22Rv1 (cell line): ENCODE data around the gene PPBP.

ENCODE experiments used
- ZFX ChIP-seq: fragments of 450-650 bp; IDR thresholded peaks from 2 replicates; pipeline ENCODE4 v1.6.1; 2017; ENCODE audit warnings: antibody characterized with exemption, borderline replicate concordance
- TF ChIP-seq, protein P1 (sequence below): fragments of 450-650 bp; IDR thresholded peaks from 2 replicates; pipeline ENCODE4 v1.5.1; 2017; ENCODE audit warnings: mild to moderate bottlenecking

DNA sequence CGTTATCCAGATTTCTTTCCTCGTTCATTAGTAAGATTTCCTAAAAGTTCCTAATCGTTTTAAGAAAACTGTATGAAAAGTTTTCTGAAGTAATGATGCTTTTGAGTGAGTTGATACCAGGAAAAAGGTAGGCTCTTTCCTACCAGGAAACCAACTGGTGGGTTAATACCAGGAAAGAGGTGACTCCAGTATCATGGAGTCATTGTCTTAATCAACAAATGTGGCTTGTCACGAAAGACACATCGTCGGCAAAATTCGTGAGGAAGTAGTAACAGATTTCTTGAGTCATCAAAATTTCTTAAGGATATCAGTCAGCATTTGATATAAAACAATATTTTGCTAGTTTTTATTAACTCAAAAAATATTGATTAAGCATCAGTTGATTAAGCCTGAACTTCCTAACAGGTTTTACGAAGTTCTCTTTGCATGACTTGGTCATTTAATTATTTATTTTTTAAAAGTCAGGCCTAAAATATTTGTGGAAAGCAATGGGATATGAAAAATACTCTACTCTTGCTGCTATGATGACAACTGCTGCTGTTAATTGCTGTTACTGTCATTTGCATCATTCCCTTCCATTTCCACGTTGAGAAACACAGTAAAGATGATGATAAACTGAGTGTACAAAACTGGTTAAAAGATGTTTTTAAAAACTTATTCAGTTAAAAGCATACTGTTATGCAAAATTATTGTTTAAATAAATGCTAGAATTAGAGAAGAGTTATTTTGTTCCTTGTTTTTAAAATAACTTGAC is 3.2 kb upstream of the PPBP start:
- TF ChIP-seq, protein P1, sequence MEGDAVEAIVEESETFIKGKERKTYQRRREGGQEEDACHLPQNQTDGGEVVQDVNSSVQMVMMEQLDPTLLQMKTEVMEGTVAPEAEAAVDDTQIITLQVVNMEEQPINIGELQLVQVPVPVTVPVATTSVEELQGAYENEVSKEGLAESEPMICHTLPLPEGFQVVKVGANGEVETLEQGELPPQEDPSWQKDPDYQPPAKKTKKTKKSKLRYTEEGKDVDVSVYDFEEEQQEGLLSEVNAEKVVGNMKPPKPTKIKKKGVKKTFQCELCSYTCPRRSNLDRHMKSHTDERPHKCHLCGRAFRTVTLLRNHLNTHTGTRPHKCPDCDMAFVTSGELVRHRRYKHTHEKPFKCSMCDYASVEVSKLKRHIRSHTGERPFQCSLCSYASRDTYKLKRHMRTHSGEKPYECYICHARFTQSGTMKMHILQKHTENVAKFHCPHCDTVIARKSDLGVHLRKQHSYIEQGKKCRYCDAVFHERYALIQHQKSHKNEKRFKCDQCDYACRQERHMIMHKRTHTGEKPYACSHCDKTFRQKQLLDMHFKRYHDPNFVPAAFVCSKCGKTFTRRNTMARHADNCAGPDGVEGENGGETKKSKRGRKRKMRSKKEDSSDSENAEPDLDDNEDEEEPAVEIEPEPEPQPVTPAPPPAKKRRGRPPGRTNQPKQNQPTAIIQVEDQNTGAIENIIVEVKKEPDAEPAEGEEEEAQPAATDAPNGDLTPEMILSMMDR, result no peak
- TF ChIP-seq ZFX, result no peak
